A673 (cell line): ENCODE data around the gene FARP2. TPM values are rescaled to one million over a fixed set of nuclear protein-coding genes. Genes with fewer than 3 reads are reported as not detected.

Experiments
- BruUV-seq: library from RNA; stranded (reverse); fragments of 400-500 nt; replicated peaks from 2 replicates; lab custom pipeline; 2021; lab: Mats Ljungman, UMichigan
- CTCF ChIA-PET: fragments of 300-600 bp; sonication (Branson Sonifier 250); formaldehyde crosslinking; loops from one replicate; lab custom pipeline; 2022; ENCODE audit warnings: antibody characterized with exemption; lab: Charles Lee
- POLR2A ChIA-PET: fragments of 300-600 bp; sonication (Branson Sonifier 250); formaldehyde crosslinking; loops from one replicate; lab custom pipeline; 2022; ENCODE audit warnings: antibody characterized with exemption; ENCODE audit not compliant: low non-redundant PET; lab: Charles Lee
- DNase-seq: peaks from one replicate; pipeline ENCODE4 v3.0.0-alpha.2; 2015; ENCODE audit warnings: low spot score
- H3K27ac ChIP-seq: fragments of 200-600 bp; sonication (generic); 2 replicates; pipeline ENCODE4 v1.5.1; 2016; ENCODE audit warnings: mixed run types, low read depth, mild to moderate bottlenecking, mixed read lengths, antibody characterized with exemption, low read length; ENCODE audit not compliant: poor library complexity, severe bottlenecking
- H3K27me3 ChIP-seq: fragments of 200-600 bp; sonication (generic); replicated peaks from 2 replicates; pipeline ENCODE4 v1.6.1; 2017; ENCODE audit warnings: mixed run types, low read depth, mild to moderate bottlenecking, mixed read lengths, antibody characterized with exemption, low read length; ENCODE audit not compliant: insufficient read depth, poor library complexity
- H3K36me3 ChIP-seq: fragments of 200-600 bp; sonication (generic); 2 replicates; pipeline ENCODE4 v1.6.1; 2016; ENCODE audit warnings: mixed run types, mild to moderate bottlenecking, mixed read lengths, antibody characterized with exemption, low read length; ENCODE audit not compliant: insufficient read depth, poor library complexity, severe bottlenecking
- H3K4me1 ChIP-seq: fragments of 200-600 bp; sonication (generic); 2 replicates; pipeline ENCODE4 v1.6.1; 2017; ENCODE audit warnings: mixed run types, mild to moderate bottlenecking, mixed read lengths, antibody characterized with exemption, low read length; ENCODE audit not compliant: insufficient read depth, poor library complexity, severe bottlenecking
- H3K4me3 ChIP-seq: fragments of 200-600 bp; sonication (generic); 2 replicates; pipeline ENCODE4 v1.5.1; 2016; ENCODE audit warnings: low read depth, mixed run types, mild to moderate bottlenecking, mixed read lengths, low read length; ENCODE audit not compliant: poor library complexity, severe bottlenecking
- H3K9me3 ChIP-seq: fragments of 200-600 bp; sonication (generic); 2 replicates; pipeline ENCODE4 v1.6.1; 2016; ENCODE audit warnings: mixed run types, low read depth, mild to moderate bottlenecking, mixed read lengths, antibody characterized with exemption, low read length; ENCODE audit not compliant: poor library complexity, severe bottlenecking
- CTCF ChIP-seq: fragments of 300-800, 200-600 bp; sonication (generic); conservative IDR thresholded peaks from 2 replicates; pipeline ENCODE4 v1.5.1; 2017; ENCODE audit warnings: low read depth, mild to moderate bottlenecking, antibody characterized with exemption, low read length, moderate library complexity, mixed read lengths
- EZH2 ChIP-seq: fragments of 200-600 bp; sonication (generic); IDR thresholded peaks from 2 replicates; pipeline ENCODE4 v1.6.1; 2017; ENCODE audit warnings: borderline replicate concordance, low read depth, mild to moderate bottlenecking, mixed read lengths, antibody characterized with exemption, low read length; ENCODE audit not compliant: poor library complexity, severe bottlenecking
- intact Hi-C: fragments of 100-400 bp; cut with micrococcal nuclease; formaldehyde crosslinking; loops from one replicate; pipeline ENCODE4 v1.10.0; 2022; ENCODE audit not compliant: unreplicated experiment
- total RNA-seq: library from RNA; stranded (reverse); gene quantifications from 2 replicates; pipeline ENCODE4 v1.2.3, GENCODE V29; 2021

FARP2 gene
- total RNA-seq, 1 experiment from 2014 or later = 53.3 TPM

- H3K4me3 ChIP-seq = no peak overlapping the region
- no peaks in the 10 kb centered on the region for H3K27me3 ChIP-seq
- intact Hi-C loops = no loop called here
- no TSS peak for BruUV-seq
- ChIA-PET POLR2A (no interaction called here), CTCF (no interaction called here)
- no peak overlapping the region for H3K27ac ChIP-seq
- H3K4me1 ChIP-seq = peaks cover 21% of the 10 kb centered on the region
- DNase-seq = no peak
- H3K36me3 ChIP-seq = peaks cover 12% of the 10 kb centered on the region
- TF ChIP-seq CTCF (no peak), EZH2 (no peak)
- H3K9me3 ChIP-seq = no peaks in the 10 kb centered on the region
Measured at GRCh38 chr2:241413929-241414580, 58.0 kb downstream of the FARP2 start.

GRCh38 chr2:241415196-241415595 is 59.1 kb downstream of the FARP2 start:
- H3K4me3 ChIP-seq = no peak overlapping the region
- peaks cover 15% of the 10 kb centered on the region for H3K36me3 ChIP-seq
- ChIA-PET CTCF (no interaction called here), POLR2A (no interaction called here)
- H3K9me3 ChIP-seq = no peaks in the 10 kb centered on the region
- peaks cover 21% of the 10 kb centered on the region for H3K4me1 ChIP-seq
- H3K27ac ChIP-seq = no peak overlapping the region
- H3K27me3 ChIP-seq = no peaks in the 10 kb centered on the region
- intact Hi-C loops = no loop called here
- no peak for DNase-seq
- BruUV-seq = no TSS peak
- TF ChIP-seq CTCF = no peak
- no peak for TF ChIP-seq EZH2

- POLR2A ChIA-PET = no interaction called here
Measured at GRCh38 chr2:241417626-241418025, 61.5 kb downstream of the FARP2 start.

More at GRCh38 chr2:241417626-241418025, 61.5 kb downstream of the FARP2 start:
- Histone ChIP-seq H3K9me3 (no peaks in the 10 kb centered on the region), H3K4me1 (peaks cover 4% of the 10 kb centered on the region), H3K4me3 (no peak overlapping the region), H3K27ac (no peak overlapping the region), H3K27me3 (no peaks in the 10 kb centered on the region), H3K36me3 (peaks cover 23% of the 10 kb centered on the region)
- intact Hi-C loops = no loop called here
- DNase-seq = no peak
- CTCF ChIA-PET = no interaction called here
- no peak for TF ChIP-seq EZH2
- no peak for TF ChIP-seq CTCF
- no TSS peak for BruUV-seq
